Lower lobe of right lung (tissue), 2 donors: ENCODE measurements around the gene FOXK2. TPM values are rescaled to one million over a fixed set of nuclear protein-coding genes. Genes with fewer than 3 reads are reported as not detected.

ENCODE experiments used
- ATAC-seq, 2 donors: fragments of 200-7000 bp; cut with Tn5 transposase; one replicate each; pipeline ENCODE4 v1.9.1; 2020 to 2022; ENCODE audit warnings: mild to moderate bottlenecking in 2 of 2, moderate library complexity in 2 of 2
- DNase-seq: peaks from one replicate; pipeline ENCODE4 v3.0.0-alpha.2; 2020
- H3K27ac ChIP-seq: fragments of 200-600 bp; one replicate; pipeline ENCODE4 v1.8.0; 2022
- H3K27me3 ChIP-seq: fragments of 200-600 bp; one replicate; pipeline ENCODE4 v1.8.0; 2022; ENCODE audit warnings: low read depth
- H3K36me3 ChIP-seq: fragments of 200-600 bp; one replicate; pipeline ENCODE4 v1.8.0; 2022; ENCODE audit warnings: mild to moderate bottlenecking
- H3K4me1 ChIP-seq: fragments of 200-600 bp; one replicate; pipeline ENCODE4 v1.8.0; 2022
- H3K4me3 ChIP-seq: fragments of 200-600 bp; one replicate; pipeline ENCODE4 v1.8.0; 2022; ENCODE audit warnings: mild to moderate bottlenecking
- H3K9me3 ChIP-seq: fragments of 200-600 bp; one replicate; pipeline ENCODE4 v1.8.0; 2022
- CTCF ChIP-seq: fragments of 200-600 bp; IDR thresholded peaks from one replicate; pipeline ENCODE4 v1.8.0; 2022; ENCODE audit warnings: antibody characterized with exemption, mild to moderate bottlenecking
- intact Hi-C: fragments of 100-400 bp; cut with DNase I; formaldehyde crosslinking; loops from one replicate; pipeline ENCODE4 v1.11.0; 2022
- total RNA-seq: library from RNA; stranded (reverse); fragmentation: NEBNext Ultra II Directional; extraction: Animal tissue kit (Norgen Biotek cat#: 25700); gene quantifications from one replicate; pipeline ENCODE4 v1.2.1, GENCODE V29; 2021
- donor health status: DM: no; HTN: yes; CAD: no; lungs with severe emphysema.

The FOXK2 gene
- total RNA-seq, 1 donor from 2014 or later, result 60.1 TPM

GRCh38 chr17:82642022-82642421 lies 122.5 kb downstream of the FOXK2 start:
- peaks cover 56% of the 10 kb centered on the region for H3K36me3 ChIP-seq
- no peaks in the 10 kb centered on the region for H3K9me3 ChIP-seq
- TF ChIP-seq CTCF, result no peak
- no peak for ATAC-seq
- peaks cover 18% of the 10 kb centered on the region for H3K4me1 ChIP-seq
- intact Hi-C loops, result no loop called here
- no peak overlapping the region for H3K27ac ChIP-seq
- no peaks in the 10 kb centered on the region for H3K27me3 ChIP-seq
- no peak overlapping the region for H3K4me3 ChIP-seq
- DNase-seq, result peak; percentile 13

- no peak for TF ChIP-seq CTCF
- Histone ChIP-seq H3K4me1 (peaks cover 24% of the 10 kb centered on the region), H3K4me3 (no peak overlapping the region), H3K9me3 (no peaks in the 10 kb centered on the region), H3K27ac (no peak overlapping the region), H3K36me3 (peaks cover 51% of the 10 kb centered on the region), H3K27me3 (no peaks in the 10 kb centered on the region)
- DNase-seq (peak; percentile 14), ATAC-seq (no peak)
- intact Hi-C loops, result no loop called here
Measured at GRCh38 chr17:82644148-82644547, 124.6 kb downstream of the FOXK2 start.

GRCh38 chr17:82645516-82645915 lies 126.0 kb downstream of the FOXK2 start:
- Histone ChIP-seq H3K36me3 (peaks cover 40% of the 10 kb centered on the region), H3K4me1 (peaks cover 24% of the 10 kb centered on the region), H3K4me3 (no peak overlapping the region), H3K9me3 (no peaks in the 10 kb centered on the region), H3K27ac (no peak overlapping the region), H3K27me3 (no peaks in the 10 kb centered on the region)
- DNase-seq, result peak; percentile 45
- no peak for TF ChIP-seq CTCF
- intact Hi-C loops, result no loop called here
- no peak for ATAC-seq

GRCh38 chr17:82647593-82648164 lies 128.1 kb downstream of the FOXK2 start:
- Histone ChIP-seq H3K4me3 (peak overlapping the region; percentile 98), H3K27me3 (no peaks in the 10 kb centered on the region), H3K36me3 (peaks cover 18% of the 10 kb centered on the region), H3K27ac (peak overlapping the region; percentile 95), H3K9me3 (no peaks in the 10 kb centered on the region), H3K4me1 (peaks cover 24% of the 10 kb centered on the region)
- peak; percentile 54 to 70 for ATAC-seq
- intact Hi-C loops, result no loop called here
- DNase-seq, result no peak
- TF ChIP-seq CTCF, result no peak

GRCh38 chr17:82648165-82648668 lies 128.7 kb downstream of the FOXK2 start, which contains the start of gene WDR45B:
WDR45B (minus strand) TSS chr17:82648444; CDS start chr17:82648340, 104 bp downstream.
- Histone ChIP-seq H3K27ac (peak within 1 kb of the TSS; percentile 95), H3K36me3 (peaks cover 13% of the 10 kb centered on the region), H3K9me3 (no peaks in the 10 kb centered on the region), H3K4me3 (peak within 1 kb of the TSS; percentile 98), H3K4me1 (peaks cover 24% of the 10 kb centered on the region), H3K27me3 (no peaks in the 10 kb centered on the region)
- intact Hi-C loops, result no loop called here
- ATAC-seq (peak; percentile 97 to 98), DNase-seq (peak; percentile 98)
- no peak for TF ChIP-seq CTCF
